Measurements from ENCODE around the gene GSDME. TPM values are rescaled to one million over a fixed set of nuclear protein-coding genes. Genes with fewer than 3 reads are reported as not detected.

GSDME gene
- total RNA-seq, 1 experiment from 2014 or later = 4.5 TPM

- H3K4me1 ChIP-seq (ENCODE audit: control insufficient read depth, insufficient read depth, low read length) = no peaks in the 10 kb centered on the region
- ChIA-PET POLR2A (no interaction called here), CTCF (no interaction called here)
- intact Hi-C loops (cut with micrococcal nuclease; ENCODE audit: unreplicated experiment) = no loop called here
- no peak overlapping the region for H3K27ac ChIP-seq (ENCODE audit: low read length)
- TF ChIP-seq TCF7L2 (IDR thresholded peaks at IDR 0.05; ENCODE audit: low read depth, low read length) (no peak), POLR2AphosphoS5 (IDR thresholded peaks at IDR 0.05; ENCODE audit: low read depth, low read length) (no peak)
- H3K27me3 ChIP-seq (ENCODE audit: control insufficient read depth, insufficient read depth, low read length) = no peaks in the 10 kb centered on the region
- no peak overlapping the region for H3K4me3 ChIP-seq (ENCODE audit: low read depth in 2 of 2, low read length in 2 of 2)
- ATAC-seq (no peak), DNase-seq (ENCODE audit: low read depth, low spot score) (no peak)
- in situ Hi-C loops (cut with HindIII; ENCODE audit: low pct_unique_long_range_greater_than_20kb, low sequenced_read_pairs) = no loop called here
- H3K9me3 ChIP-seq (ENCODE audit: control insufficient read depth, insufficient read depth, low read depth, low read length) = no peaks in the 10 kb centered on the region
- no TSS peak for BruUV-seq (replicated peaks)
- no peaks in the 10 kb centered on the region for H3K36me3 ChIP-seq (ENCODE audit: control insufficient read depth, insufficient read depth, low read length)
These were observed 96.7 kb downstream of the GSDME start for GRCh38 chr7:24660546-24660945.

- CTCF ChIA-PET = interaction anchor here (0.6 kb wide), 1 partner anchor 1355 kb away, joined by 4 read pairs; no protein-coding TSS in a partner anchor
- ATAC-seq = no peak
- BruUV-seq (replicated peaks) = no TSS peak
These were observed 97.8 kb downstream of the GSDME start for GRCh38 chr7:24659505-24659904.

More at GRCh38 chr7:24659505-24659904, 97.8 kb downstream of the GSDME start:
- POLR2A ChIA-PET = no interaction called here
- TF ChIP-seq TCF7L2 (IDR thresholded peaks at IDR 0.05; ENCODE audit: low read depth, low read length) (no peak), REST (IDR thresholded peaks at IDR 0.05; ENCODE audit: insufficient read depth in 1 of 2, low read depth in 2 of 2, low read length in 1 of 2) (no peak), POLR2AphosphoS5 (IDR thresholded peaks at IDR 0.05; ENCODE audit: low read depth, low read length) (no peak), SIN3A (IDR thresholded peaks at IDR 0.05; ENCODE audit: borderline replicate concordance, insufficient read depth, low read depth, low read length) (no peak), CTCF (IDR thresholded peaks at IDR 0.05) (no peak)
- intact Hi-C loops (cut with micrococcal nuclease; ENCODE audit: unreplicated experiment) (loop anchor here (10.0 kb wide), 1 partner anchor 55 kb away; no protein-coding TSS in a partner anchor), in situ Hi-C loops (cut with HindIII; ENCODE audit: low pct_unique_long_range_greater_than_20kb, low sequenced_read_pairs) (no loop called here)
- H3K36me3 ChIP-seq (ENCODE audit: control insufficient read depth, insufficient read depth, low read length) = no peaks in the 10 kb centered on the region
- H3K4me3 ChIP-seq (ENCODE audit: low read depth in 2 of 2, low read length in 2 of 2) = no peak overlapping the region
- DNase-seq (ENCODE audit: low read depth, low spot score) = no peak
- no peaks in the 10 kb centered on the region for H3K27me3 ChIP-seq (ENCODE audit: control insufficient read depth, insufficient read depth, low read length)
- H3K27ac ChIP-seq (ENCODE audit: low read length) = no peak overlapping the region
- H3K9me3 ChIP-seq (ENCODE audit: control insufficient read depth, insufficient read depth, low read depth, low read length) = no peaks in the 10 kb centered on the region
- no peaks in the 10 kb centered on the region for H3K4me1 ChIP-seq (ENCODE audit: control insufficient read depth, insufficient read depth, low read length)
